GM23338 (cell line): ENCODE data around the gene FAM78B.

ENCODE experiments used
- CTCF ChIP-seq, 2 experiments: fragments of 200-600 bp in 1 of 2; sonication (generic) in 1 of 2; conservative IDR thresholded peaks; 2 replicates each; pipeline versions ENCODE4 v1.5.1 to v1.6.1; 2016 to 2017; ENCODE audit warnings: antibody characterized with exemption in 2 of 2, low read depth in 2 of 2, mild to moderate bottlenecking in 2 of 2, moderate library complexity in 1 of 2
- EZH2 ChIP-seq: fragments of 200-600 bp; sonication (generic); IDR thresholded peaks from one replicate; pipeline ENCODE4 v1.8.0; 2017; ENCODE audit warnings: antibody characterized with exemption, mild to moderate bottlenecking, low read depth; ENCODE audit not compliant: unreplicated experiment
- EZH2phosphoT487 ChIP-seq: fragments of 200-600 bp; sonication (generic); IDR thresholded peaks from one replicate; pipeline ENCODE4 v1.8.1; 2018; ENCODE audit warnings: antibody characterized with exemption; ENCODE audit not compliant: unreplicated experiment
- JUNB ChIP-seq: IDR thresholded peaks from one replicate; pipeline ENCODE4 v1.6.1; 2016; ENCODE audit warnings: antibody characterized with exemption; ENCODE audit not compliant: unreplicated experiment
- NANOG ChIP-seq: IDR thresholded peaks from 2 replicates; pipeline ENCODE4 v1.6.1; 2016; ENCODE audit warnings: antibody characterized with exemption, borderline replicate concordance
- POLR2AphosphoS5 ChIP-seq: IDR thresholded peaks from 2 replicates; pipeline ENCODE4 v1.6.1; 2016; ENCODE audit warnings: antibody characterized with exemption, low read depth
- TF ChIP-seq, protein P1 (sequence below): IDR thresholded peaks from 2 replicates; pipeline ENCODE4 v1.6.1; 2016; ENCODE audit warnings: antibody characterized with exemption

GRCh38 chr1:166133857-166134256, 32.9 kb downstream of the FAM78B start:
- TF ChIP-seq CTCF (conservative IDR thresholded peaks at IDR 0.05; ENCODE audit: low read depth in 2 of 2) (no peak), EZH2phosphoT487 (no peak), EZH2 (no peak), JUNB (no peak), NANOG (no peak), POLR2AphosphoS5 (no peak)
- TF ChIP-seq, protein P1, sequence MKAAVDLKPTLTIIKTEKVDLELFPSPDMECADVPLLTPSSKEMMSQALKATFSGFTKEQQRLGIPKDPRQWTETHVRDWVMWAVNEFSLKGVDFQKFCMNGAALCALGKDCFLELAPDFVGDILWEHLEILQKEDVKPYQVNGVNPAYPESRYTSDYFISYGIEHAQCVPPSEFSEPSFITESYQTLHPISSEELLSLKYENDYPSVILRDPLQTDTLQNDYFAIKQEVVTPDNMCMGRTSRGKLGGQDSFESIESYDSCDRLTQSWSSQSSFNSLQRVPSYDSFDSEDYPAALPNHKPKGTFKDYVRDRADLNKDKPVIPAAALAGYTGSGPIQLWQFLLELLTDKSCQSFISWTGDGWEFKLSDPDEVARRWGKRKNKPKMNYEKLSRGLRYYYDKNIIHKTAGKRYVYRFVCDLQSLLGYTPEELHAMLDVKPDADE: no peak
